NCI-H1105 (cell line): ENCODE results near the gene MEMO1.

Experiments
- DNase-seq: peaks from one replicate; lab custom pipeline; 2025; lab: John Stamatoyannopoulos, UW

Gene MEMO1

GRCh38 chr2:31823558-31823957, 187.2 kb downstream of the MEMO1 start:
- no peak for DNase-seq

- no peak for DNase-seq
Measured at GRCh38 chr2:31822587-31822986, 188.2 kb downstream of the MEMO1 start.
